GM20000 (cell line): ENCODE results near the gene PACSIN3.

Experiments used
- DNase-seq: peaks from one replicate; pipeline ENCODE4 v3.0.0; 2012; ENCODE audit warnings: low spot score
- TF ChIP-seq, protein P1 (sequence below): IDR thresholded peaks from 2 replicates; pipeline ENCODE4 v1.5.1; 2012; ENCODE audit warnings: mild to moderate bottlenecking, control low read depth; ENCODE audit errors: extremely low read depth, missing control alignments

Gene PACSIN3

DNA sequence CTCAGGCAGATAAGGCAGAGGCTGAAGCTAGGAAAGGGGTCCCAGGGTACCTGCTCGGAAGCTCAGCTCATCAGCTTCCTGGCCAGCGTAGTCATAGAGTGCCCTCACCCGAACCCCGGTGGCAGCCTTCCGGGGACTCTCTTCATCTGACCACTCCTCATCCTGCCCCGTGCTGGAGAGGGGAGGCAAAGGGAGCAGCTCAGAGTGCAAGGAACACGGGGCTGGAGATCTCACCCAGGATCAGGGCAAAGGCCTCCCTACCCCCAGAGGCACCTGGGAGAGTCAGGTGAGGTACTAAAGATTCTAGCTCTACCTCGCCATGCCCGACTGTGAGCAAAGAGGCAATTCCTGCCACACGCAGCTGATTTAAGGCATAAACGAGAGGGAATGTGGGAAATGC is 7.9 kb downstream of the PACSIN3 start:
- TF ChIP-seq, protein P1, sequence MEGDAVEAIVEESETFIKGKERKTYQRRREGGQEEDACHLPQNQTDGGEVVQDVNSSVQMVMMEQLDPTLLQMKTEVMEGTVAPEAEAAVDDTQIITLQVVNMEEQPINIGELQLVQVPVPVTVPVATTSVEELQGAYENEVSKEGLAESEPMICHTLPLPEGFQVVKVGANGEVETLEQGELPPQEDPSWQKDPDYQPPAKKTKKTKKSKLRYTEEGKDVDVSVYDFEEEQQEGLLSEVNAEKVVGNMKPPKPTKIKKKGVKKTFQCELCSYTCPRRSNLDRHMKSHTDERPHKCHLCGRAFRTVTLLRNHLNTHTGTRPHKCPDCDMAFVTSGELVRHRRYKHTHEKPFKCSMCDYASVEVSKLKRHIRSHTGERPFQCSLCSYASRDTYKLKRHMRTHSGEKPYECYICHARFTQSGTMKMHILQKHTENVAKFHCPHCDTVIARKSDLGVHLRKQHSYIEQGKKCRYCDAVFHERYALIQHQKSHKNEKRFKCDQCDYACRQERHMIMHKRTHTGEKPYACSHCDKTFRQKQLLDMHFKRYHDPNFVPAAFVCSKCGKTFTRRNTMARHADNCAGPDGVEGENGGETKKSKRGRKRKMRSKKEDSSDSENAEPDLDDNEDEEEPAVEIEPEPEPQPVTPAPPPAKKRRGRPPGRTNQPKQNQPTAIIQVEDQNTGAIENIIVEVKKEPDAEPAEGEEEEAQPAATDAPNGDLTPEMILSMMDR = no peak
- DNase-seq = no peak

- no peak for DNase-seq
- TF ChIP-seq, protein P1 = no peak
Observed at GRCh38 chr11:47177846-47178245, 8.4 kb downstream of the PACSIN3 start.

DNA sequence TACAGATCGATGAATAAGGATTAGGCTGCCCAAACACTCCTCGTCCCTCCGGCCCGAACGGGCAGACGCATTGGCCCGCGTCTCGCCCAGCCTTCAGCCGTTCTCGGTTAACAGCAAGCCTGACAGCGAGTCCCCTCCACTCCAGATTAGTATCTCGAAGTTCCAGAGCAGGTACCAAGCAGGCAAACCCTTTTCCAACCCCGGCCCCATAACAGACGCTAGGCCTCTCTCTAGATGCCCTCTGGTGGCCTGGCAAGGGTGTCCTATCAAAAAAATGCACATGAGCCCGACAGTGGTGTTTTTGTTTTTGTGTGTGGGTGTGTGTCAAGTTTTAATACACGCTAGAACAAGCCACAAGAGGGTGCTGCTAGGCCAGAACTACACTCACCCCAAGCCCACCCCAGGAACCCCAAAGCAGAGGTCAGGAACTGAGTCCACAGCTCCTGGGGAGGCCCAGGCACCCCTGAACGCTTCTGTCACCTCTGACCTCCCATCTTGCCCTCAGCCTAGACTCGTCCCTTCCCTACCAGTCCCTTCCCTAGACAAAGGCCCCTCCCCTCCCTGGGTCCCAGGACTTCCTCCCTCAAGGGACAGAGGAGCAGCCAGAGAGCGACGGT is 8.9 kb downstream of the PACSIN3 start:
- DNase-seq = peak; percentile 90
- TF ChIP-seq, protein P1 = peak; percentile 59

DNA sequence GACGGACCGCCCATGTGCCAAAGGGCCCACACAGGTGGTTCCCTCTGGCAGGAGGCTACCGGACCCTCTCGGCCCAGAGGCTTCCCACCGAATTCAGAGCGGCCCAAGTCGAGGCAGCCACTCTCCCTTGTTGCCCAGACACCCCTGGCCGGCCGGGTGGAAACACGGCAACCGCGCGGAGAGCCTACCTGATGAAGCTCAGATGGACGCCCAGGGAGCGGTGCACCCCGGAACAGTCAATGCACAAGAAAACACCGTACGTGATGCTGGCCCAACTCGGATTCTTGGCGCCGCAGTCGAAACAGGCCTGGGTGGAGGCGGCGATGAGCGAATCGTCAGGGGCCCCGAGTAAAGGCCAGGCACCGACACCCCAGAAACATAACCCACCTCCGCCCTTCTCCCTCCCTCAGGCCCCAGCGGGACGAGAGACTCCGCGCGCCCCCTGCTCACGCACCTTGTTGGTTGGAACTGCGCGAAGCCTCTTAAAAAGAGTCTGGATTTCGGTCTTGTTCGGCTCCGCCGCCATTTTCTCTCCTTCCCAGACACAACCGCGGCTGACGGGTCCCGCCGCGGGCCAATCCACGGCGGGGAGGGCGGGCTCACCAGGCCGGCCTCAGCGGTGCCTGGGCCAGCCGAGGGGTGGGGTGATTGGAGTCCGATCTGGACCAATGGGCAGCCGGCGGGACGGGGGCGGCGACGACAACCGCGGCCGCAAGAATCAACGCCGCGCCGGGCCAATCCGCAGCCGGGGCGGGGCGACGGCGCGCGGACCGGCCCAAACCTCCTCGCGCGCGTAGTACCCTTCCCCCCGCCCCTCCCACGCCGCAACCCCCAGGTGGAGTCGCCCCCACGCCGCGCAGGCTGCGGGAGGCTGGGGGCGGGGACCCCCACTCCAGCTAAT is 9.7 kb downstream of the PACSIN3 start, which contains the start of gene ARFGAP2:
Gene ARFGAP2, minus strand, starts transcription at position 552 of the 901 bp plus-strand sequence. Its CDS starts 26 bp downstream, at position 526.
- TF ChIP-seq, protein P1 = no peak
- peak; percentile 100 for DNase-seq

GRCh38 chr11:47175746-47176327 is 10.4 kb downstream of the PACSIN3 start:
- TF ChIP-seq, protein P1 = no peak
- no peak for DNase-seq

DNA sequence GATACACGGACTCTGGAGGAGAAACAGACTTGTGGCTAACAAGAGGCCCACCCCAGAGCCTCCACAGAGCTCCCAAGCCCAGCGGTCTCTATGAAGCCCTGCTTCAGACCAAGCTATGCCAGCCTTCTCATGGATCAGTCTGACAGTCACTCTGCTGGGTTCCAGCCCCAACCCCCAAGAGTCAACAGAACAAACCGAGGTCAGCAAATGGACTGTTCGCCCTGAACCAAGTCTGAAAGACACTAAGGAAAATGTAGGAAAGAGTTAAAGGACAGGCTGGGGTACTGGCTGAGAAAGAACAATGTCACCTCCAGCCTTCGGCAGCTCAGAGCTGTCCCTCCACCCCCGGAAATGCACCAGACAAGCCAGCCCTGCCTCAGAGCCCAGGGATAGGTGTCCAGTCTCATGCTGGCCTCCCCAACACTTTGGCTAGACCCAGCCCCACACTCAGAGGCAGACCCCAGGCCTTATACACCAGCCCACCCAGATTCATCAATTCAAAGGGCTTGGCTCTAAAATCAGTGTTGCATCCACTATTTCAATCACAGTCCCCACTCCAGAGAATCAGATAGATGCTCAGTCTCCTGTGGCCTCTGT is 13.4 kb downstream of the PACSIN3 start:
- TF ChIP-seq, protein P1 = no peak
- no peak for DNase-seq
